NCI-H1092 treated with DMSO at 0.1 percent for 48 hours (cell line): Measurements from ENCODE around the gene SNRNP35.
A peak's percentile ranks its signal among the peaks of the same experiment; 100 is the strongest.
"Not testable (repeated sequence)": the region's sequence is repeated elsewhere in the genome, so short reads cannot be mapped to it uniquely, and the experiment has no call there.

Experiments used
- DNase-seq: peaks from one replicate; lab custom pipeline; 2025; lab: John Stamatoyannopoulos, UW

The SNRNP35 gene, protein sequence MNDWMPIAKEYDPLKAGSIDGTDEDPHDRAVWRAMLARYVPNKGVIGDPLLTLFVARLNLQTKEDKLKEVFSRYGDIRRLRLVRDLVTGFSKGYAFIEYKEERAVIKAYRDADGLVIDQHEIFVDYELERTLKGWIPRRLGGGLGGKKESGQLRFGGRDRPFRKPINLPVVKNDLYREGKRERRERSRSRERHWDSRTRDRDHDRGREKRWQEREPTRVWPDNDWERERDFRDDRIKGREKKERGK

DNA sequence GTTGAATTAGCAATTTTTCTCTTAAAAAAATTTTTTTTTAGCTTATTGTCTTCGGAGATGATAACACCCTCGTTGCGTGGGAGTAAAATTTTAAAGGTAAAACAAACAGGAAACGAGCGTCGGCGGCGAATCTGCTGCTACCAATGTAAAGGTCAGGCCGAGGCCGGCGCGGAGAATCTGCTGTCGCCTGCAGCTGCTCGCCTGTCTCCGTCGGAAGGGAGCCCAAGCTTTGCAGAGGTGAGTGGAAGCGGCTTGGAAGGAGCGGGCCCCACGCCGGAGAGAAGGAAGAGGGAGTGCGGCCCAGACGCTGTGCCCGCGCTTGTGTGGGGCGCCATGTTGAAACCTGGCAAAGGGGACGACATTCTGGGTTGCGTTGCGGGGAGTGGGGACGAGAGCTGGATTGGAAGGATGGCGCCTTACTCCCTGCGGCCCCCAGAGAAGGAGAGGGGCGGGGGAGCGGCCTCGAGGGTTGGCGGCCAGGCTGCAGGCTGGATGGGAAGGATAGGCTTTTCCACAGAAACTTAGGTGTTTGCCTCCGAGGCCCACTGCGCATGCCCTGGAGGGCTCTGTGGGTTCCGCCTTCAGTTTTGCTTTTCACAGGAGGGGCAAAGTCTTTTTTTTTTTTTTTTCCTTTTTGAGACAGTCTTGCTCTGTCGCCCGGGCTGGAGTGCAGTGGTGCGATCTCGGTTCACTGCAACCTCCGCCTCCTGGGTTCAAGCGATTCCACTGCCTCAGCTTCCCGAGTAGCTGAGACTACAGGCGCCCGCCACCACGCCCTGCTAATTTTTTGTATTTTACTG is at the start of gene SNRNP35:
Gene SNRNP35, plus strand, starts transcription at position 160 of the 800 bp plus-strand sequence. CDS start 7,402 bp downstream, outside the sequence.
- DNase-seq = peak; percentile 80

DNA sequence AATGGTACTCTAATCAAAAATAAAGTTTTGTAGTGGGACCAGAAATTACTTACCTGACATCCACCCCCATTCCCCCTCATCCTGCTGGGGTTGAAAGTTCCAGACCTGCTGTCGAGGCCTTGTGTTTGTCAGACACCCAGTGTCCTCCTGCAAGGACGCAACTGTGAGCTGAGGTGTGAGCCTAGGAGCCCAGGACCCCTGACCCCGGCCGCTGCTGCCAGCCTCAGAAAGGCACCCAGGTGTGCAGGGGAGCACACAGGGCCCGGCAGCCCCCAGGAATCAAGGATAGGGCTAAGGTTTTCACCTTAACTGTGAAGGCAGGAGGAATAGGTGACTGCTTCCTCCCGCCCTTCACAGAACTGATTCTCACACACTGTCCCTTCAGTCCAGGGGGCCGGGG is 49.3 kb upstream of the SNRNP35 start:
- not testable (repeated sequence) for DNase-seq

DNA sequence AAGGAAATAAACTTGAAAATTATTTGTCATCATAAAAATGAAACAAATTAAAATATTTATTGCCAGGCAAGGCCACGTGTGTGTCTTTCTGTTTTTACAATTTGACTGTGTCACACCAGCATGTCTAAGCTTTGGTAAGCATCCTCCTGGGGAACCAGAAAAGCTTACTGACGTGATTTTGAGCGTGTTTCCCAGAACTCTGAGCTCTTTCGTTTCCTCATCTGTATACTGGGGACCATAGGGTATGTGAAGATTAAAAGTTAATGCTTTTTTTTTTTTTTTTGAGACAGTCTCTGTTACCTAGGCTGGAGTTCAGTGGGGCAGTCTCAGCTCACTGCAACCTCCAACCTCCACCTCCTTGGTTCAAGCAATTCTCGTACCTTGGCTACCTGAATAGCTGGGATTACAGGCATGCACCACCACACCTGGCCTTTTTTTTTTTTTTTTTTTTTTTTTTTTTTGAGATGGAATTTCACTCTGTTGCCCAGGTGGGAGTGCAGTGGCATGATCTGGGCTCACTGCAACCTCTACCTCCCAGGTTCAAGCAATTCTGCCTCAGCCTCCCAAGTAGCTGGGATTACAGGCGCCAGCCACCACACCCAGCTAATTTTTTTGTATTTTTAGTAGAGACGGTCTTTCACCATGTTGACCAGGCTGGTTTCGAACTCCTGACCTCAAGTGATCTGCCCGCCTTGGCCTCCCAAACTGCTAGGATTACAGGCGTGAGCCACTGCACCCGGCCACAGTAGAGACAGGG is 48.5 kb upstream of the SNRNP35 start:
- DNase-seq = not testable (repeated sequence)

DNA sequence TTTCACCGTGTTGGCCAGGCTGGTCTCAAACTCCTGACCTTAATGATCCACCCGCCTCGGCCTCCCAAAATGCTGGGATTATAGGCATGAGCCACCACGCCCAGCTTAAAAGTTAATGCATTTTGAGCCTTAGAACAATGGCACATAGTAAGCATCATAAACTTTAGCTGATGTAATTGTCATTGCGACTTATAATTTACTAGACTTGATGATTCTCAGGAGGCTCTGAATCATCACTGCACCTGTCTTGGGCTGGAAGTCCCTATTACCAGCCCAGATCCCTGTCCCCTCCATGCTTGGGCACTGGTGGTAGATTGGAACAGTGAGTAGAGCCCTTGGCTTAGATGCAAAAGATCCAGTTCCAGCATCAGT is 47.9 kb upstream of the SNRNP35 start:
- DNase-seq = no peak

DNA sequence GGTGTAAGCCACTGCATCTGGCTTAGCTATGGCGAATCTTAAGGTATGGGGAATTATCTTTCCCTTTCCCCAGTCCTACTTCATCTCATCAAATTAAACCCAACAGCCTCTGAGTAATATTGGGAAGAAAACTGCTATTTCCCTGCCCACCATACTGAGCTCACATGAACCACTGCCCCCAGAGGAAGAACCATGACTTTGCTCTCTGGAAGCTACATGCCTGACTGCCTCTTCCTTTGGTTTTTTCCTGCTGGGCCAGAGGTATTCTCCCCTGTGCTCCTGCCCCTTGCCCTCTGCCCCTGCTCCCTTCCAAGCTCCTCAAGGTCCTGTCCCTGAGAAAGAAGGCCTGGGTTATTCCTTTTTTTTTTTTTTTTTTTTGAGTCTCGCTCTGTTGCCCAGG is 36.6 kb upstream of the SNRNP35 start:
- DNase-seq = no peak

DNA sequence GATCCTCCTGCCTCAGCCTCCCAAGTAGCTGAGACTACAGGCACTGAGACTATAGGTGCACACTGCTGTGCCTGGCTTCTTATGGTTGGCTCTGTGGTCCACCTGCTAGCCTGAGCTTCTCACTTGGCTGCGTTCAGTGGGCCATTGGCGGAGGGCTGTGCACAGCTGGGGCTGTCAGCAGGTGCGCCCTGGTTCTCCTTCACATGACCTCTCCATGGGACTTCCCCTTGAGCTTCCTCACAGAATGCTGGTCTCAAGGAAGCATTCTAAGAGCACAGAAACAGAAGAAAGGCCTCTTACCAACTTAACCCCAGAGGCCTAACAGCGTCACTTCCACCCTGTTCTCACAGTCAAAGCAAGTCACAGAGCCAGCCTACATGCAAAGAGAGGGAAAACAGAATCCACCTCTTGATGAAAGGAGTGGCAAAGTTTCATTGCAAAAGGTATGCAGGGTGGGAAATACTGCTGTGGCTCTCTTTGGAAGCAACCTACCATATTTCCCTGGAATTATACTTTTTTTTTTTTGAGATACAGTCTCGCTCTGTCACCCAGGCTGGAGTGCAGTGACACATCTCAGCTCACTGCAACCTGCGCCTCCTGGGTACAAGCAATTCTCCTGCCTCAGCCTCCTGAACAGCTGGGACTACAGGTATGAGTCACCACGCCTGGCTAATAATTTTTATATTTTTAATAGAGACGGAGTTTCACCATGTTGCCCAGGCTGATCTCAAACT is 30.7 kb upstream of the SNRNP35 start:
- no peak for DNase-seq

DNA sequence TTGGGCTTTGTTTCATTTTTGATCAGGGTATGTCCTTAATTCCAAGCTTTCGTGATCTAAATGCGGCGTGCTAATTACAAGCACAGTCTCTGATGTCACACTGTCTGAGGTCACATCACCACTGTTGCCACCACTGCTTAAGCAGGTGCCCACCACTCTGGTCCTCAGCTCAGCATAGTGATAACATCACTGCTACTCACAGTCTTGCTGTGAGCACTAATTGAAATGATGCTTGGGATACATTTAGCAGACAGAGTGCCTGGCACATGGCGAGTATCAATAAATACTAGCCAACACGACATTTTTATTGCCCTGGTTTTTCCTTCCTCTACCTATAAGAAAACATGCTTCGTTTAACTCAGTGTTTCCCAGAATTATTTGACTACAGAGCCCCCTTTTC is 29.3 kb upstream of the SNRNP35 start:
- DNase-seq = no peak

DNA sequence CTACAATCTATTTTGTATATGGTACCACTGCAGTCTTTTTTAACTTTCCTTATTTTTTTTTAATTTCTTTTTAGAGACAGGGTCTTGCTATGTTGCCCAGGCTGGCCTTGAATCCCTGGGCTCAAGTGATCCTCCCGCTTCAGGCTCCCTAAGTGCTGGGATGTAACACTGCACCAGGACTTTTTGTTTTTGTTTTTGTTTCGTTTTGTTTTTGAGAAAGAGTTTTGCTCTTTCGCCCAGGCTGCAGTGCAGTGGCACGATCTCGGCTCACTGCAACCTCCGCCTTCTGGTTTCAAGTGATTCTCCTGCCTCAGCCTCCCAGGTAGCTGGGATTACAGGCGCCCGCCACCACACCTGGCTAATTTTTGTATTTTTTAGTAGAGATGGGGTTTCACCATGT is 28.8 kb upstream of the SNRNP35 start:
- DNase-seq = not testable (repeated sequence)

DNA sequence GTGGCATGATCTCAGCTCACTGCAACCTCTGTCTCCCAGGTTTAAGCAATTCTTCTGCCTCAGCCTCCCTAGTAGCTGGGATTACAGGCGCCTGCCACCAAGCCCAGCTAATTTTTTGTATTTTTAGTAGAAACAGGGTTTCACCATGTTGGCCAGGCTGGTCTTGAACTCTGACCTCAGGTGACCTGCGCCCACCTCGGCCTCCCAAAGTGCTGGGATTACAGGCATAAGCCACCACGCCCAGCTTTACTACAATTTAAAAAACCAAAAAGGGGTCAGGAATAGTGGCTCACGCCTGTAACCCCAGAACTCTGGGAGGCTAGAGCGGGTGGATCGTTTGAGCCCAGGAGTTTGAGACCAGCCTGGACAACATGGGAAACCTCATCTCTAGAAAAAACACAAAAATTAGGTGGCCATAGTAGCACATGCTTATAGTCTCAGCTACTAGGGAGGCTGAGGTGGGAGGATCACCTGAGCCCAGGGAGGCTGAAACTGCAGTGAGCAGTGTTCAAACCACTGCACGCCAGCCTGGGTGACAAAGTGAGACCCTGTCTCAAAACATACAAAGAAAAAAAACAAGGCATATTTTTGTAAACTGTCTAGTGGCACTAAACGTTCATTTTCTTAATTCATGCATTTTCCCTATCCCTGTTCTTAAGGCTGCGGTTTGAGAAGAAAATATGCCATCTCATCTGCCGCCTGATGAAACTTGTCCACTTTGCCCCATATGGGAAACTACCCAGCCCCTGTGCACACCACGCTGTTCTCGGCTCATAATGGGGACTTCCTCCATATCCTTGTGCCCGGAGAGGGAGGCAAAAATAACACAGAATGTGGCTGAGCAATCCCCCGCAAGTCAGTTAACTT is 25.8 kb upstream of the SNRNP35 start:
- DNase-seq = not testable (repeated sequence)

DNA sequence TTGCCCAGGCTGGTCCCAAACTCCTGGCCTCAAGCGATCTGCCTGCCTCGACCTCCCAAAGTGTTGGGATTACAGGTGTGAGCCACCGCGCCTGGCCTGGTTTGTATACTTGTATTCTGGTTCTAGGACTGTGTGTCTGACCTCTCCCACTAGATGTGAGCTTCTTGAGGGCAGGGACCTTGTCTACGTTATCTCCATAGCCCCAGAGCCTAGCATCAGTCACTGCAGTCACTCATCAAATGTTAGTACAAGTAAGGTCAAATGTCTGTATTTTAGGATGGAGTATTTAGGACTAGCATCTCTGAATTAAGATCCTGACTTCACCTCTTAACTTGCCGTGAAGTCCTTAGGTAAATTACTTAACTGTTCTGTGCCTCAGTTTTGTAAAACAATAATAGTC is 24.3 kb upstream of the SNRNP35 start:
- DNase-seq = no peak

DNA sequence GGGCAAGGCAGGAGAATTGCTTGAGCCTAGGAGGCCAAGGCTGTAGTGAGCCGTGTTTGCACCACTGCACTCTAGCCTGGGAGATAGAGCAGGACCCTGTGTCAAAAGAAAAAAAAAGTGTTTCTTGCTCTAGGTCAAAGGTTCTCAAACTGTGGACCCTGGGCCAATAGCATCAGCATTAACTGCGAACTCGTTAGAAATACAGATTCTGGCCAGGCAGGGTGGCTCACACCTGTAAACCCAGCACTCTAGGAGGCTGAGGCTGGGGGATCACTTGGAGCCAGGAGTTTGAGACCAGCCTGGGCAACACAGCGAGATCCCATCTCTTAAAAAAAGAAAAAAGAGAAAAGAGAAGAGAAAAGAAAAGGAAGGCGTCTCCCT is 22.3 kb upstream of the SNRNP35 start:
- no peak for DNase-seq

DNA sequence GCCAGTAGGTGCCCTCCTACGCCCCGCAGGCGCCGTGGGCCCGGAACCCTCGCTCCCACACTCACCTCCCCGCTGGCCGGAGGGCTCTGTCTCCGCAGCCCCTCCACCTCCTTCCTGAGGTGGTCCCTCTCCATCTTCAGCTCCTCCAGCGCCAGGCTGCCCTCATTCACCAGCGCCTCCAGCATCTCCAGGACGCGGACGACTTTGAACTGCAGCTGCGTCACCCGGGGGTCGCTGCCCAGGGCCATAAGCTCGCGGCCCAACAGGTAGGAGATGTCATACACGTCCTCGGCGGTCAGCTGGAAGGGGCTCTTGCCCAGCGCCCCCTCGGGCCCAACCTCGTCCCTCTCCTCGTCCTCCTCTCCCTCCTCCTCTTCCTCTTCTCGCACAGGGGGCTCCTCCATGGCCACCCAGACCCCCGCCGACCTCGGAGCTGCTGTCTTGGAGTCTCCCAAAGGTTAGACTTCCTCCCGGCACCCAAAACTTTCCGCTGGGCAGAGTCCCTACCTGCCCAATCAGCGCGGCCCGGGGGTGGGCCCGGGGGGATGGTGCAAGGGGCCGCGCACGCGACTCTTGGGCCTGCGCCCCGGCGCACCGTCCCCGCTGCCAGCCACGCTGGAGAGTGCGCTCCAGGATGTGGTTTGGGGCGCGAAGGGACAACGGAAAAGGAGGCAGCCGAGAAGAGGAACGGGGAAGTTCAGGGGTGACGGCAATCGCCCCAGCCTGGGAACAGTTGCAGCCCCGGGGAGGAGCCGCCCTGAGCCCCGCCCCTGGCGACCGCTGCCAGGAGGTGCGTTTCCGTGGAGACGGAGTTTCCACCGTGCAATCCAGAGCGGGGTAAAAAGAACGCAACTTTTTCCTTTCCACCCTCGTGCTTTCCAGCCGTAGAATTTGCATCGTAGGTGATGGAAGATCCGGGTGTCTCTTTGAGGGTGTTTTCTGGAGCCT is 21.6 kb upstream of the SNRNP35 start, which contains the start of gene RILPL2:
Gene RILPL2, minus strand, starts transcription at position 668 of the 948 bp plus-strand sequence. Its CDS starts 264 bp downstream, at position 404.
- DNase-seq = no peak

DNA sequence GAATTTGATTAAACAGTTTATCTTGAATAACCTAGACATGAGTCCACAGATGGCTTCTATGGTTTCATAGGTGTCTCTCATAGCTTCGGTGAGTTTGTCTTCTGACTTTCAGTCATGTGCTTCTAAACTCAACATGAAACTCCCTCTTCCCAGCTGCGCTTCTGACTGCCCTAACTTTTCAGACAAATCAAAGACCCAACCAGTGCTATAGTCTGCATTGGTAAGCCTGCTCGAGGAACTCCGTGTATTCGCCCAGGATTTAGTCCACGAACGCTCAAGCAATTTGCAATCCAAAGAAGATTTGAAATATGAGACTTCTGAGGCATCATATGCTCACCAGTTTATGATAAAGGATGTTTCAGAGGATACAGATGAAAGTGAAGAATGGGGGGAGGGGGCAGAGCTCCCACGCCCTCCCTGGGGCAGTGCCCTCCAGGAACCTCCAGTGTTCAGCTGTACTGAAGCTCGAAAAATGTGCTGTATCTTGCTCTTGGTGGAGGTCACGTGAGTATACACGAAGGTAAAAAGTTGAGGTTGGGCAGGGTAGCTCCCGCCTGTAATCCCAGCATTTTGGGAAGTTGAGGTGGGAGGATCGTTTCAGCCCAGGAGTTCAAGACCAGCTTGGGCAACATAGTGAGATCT is 16.3 kb upstream of the SNRNP35 start:
- DNase-seq = no peak

DNA sequence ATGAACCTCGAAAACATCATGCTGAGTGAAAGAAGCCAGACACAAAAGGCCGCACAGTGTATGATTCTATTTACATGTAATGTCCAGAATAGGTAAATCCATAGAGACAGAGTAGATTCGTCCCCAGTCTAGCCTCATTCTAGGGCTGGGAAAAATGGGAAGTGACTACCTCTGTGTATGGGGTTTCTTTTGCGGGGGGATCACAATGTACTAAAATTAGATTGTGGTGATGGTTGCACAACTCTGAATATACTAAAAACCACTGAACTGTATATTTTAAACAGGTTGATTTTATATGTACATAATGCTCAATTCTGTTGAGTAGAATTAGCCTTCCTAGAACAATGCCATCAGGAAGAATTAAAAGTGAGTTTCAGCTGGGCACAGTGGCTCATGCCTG is 15.2 kb upstream of the SNRNP35 start:
- DNase-seq = no peak

DNA sequence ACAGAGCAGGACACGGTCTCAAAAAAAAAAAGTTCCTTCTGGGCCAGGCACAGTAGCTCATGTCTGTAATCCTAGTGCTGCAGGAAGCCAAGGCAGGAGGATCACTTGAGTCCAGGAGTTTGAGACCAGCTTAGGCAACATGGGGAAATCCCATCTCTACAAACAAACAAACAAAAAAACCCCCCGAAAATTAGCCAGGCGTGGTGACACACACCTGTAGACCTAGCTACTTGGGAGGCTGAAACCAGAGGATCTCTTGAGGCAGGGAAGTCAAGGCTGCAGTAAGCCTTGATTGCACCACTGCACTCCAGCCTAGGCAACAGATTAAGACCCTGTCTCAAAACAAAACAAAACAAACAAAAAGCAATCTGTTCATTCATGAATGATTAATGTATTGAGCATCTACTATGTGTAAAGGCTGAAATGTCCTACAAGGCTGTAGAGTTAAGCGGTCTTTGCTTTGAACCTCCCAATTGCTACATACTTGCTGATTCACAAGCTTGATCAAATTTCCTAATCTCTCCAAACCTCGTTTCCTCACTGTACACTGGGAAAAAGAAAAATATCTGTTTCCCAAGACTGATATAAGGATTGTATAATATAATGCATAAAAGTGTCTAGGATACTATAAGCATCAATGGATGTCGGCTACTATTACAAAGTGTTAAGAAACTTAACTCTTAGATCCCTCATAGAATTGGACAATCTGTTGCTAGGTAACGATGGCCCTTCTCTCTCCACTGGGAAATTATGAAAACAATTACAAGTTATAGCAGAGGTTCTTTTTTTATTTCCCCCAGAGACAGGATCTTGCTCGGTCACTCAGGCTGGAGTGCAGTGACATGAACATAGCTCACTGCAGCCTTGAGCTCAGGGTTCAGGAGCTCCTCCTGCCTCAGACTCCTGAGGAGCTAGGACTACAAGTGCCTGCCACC is 13.6 kb upstream of the SNRNP35 start:
- no peak for DNase-seq

DNA sequence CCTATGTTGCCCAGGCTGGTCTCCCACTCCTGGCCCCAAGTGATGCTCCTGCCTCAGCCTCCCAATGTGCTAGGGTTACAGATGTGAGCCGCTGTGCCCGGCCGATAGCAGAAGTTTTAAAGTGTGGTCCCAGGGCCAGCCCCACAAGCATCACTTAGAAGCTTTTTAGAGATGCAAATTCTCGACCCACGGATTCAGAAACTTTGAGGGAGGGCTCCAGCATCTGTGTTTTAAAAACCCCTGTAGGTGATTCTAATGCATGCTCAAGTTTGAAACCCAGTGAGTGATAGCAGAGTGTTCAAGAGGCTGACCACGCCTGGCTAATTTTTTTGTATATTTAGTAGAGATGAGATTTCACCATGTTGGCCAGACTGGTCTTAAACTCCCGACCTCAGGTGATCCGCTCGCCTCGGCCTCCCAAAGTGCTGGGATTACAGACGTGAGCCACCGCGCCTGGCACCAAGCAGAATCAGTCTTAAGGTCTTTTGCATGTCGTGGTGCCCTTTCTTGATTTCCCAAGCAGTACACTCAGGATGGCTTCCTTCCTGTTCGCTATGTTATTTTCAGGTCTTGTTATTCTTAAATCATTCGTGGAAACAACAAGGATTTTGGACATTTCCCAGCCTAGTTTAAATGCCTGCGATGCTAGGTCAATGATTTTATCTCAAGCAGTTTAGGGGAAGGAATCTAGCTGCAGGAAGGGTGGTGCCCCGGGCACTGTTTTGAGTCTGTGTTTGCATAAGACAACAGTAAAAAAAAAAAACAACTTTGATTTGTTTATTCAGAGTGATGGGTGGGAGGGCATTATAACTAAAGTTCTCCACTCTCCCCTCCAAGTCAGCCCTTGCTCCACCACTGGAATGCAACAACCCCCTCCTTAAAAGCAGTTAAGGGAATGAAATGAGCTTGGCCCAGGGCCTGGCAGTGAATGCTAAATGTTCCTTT is 12.3 kb upstream of the SNRNP35 start:
- no peak for DNase-seq

DNA sequence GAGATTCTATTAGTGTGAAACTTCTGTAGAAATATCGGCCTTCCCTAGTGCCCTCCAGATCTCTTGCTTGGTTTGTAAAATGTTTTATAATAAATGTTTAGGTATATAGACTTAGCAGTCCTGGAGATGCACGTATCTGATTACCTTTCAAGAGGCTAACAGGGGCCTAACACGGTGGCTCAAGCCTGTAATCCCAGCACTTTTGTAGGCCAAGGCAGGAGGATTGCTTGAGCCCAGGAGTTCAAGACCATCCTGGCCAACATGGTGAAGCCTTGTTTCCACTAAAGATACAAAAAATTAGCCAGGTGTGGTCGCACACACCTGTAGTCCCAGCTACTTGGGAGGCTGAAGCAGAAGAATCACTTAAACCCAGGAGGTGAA is 11.6 kb upstream of the SNRNP35 start:
- DNase-seq = no peak
